Measurements from ENCODE around the gene BHLHA15.
"Not testable (repeated sequence)": the region's sequence is repeated elsewhere in the genome, so short reads cannot be mapped to it uniquely, and the experiment has no call there.

BHLHA15 gene

DNA sequence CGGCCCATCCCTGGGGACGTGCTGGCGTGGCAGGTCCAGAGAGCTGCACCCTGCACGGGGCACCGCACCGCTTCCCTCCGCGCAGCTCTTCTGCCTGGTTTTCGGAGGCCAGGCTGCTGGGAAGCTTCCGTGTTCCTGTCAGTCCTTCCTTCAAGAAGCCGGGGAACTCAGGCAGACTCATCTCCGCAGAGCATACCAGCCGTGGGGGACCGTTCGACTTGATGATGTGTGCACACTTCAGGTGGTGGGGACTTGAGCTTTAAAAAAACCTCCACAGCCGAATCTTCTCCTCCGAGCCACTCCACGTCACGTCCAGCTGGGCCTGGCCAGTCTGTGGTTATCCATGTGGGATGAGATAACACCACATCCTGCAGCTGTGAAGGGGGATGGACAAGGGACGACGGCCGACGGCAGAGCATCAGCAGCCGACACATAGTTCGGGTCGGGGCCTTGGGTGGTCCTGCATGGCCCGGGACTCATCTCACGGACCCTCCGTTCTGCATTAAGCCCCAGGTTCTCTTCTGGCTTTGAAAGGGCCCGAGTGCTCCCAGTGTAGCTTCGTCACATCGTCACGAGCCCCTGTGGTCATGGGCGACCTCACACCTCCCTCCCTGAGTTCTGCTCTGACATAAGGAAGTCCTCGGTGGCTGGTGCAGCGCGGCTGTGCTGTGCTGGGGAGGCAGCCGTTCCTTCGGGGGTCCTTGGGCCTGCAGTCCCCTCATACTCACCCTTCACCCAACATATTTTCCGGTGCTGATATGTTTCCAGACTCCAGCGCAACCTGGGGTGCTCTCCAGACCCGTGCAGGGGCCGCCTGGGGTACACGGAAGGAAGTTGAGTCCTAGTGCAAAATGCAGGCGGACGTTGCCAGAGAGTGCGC, 4.5 kb upstream of the BHLHA15 start:
- DNase-seq (ENCODE audit: extremely low spot score, insufficient read length, low read depth) (no peak), FAIRE-seq (no peak)

DNA sequence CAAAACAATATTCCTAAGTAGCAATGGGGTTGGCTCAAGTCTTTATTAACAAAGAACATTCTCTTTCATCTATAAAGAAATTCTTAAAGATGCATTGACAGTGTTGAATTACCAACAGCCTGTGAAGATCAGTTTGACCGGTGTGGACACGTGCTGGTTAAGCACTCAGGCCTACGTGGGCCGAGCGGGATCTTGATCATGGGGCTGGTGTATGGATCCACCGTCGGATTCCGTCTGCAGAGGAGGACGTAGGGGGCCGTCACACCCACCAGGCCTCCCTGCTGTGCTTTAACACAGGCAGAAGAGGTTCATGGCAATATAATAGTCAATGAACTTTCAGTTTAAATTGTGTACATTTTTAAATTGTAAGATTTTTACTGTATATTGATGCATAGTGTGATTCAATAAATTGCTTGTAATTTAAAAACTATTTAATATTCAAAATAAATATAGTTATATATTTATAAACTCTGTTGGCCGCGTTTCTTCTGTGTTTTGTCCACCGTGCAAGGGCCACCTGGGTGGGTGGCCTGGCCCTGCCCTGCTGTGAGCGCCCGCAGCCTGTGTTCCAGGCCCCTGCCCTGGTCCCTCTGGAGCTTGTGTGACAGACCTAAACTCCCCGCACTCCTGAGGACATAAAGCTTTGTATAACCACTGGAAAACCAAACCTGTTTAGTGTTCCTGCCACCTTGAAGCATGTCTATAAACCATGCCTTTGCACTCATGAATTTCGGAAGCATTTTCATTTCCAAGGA, 1.9 kb upstream of the BHLHA15 start:
- no peak for FAIRE-seq
- DNase-seq (ENCODE audit: extremely low spot score, insufficient read length, low read depth): no peak

DNA sequence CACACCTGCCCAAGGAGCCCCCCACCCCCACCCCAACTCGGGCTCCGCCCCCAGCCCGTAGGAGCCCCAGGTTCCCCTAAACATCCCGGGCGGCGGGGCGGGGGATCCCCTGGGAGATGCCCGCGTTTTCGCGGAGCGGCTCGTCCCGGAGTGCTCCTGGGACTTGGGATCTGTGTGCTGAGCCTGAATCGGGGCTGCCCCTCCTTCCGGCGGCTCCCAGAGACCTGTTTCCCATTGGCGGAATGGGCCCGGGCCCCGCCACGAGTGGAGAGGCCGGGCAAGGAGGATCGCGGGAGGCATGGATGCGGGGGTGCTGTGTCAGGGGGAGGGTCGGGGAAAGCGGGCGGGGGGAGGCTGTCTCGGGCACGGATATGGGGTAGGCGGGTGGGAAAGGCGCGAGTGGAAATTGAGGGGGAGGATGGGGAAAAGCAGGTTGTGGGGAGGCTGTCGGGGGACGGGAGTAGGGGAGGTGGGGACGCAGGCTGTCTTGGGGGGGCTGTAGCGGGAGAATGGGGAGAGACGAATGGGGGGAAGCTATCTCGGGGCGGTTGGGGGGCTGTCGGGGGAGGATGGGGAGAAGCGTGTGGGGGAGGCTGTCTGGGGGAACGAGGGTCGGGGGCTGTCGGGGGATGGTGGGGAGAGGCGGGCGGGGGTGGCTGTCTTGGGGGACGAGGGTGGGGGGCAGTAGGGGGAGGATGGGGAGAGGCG, 572 bp upstream of the BHLHA15 start:
- DNase-seq (ENCODE audit: extremely low spot score, insufficient read length, low read depth) (no peak), FAIRE-seq (no peak)

DNA sequence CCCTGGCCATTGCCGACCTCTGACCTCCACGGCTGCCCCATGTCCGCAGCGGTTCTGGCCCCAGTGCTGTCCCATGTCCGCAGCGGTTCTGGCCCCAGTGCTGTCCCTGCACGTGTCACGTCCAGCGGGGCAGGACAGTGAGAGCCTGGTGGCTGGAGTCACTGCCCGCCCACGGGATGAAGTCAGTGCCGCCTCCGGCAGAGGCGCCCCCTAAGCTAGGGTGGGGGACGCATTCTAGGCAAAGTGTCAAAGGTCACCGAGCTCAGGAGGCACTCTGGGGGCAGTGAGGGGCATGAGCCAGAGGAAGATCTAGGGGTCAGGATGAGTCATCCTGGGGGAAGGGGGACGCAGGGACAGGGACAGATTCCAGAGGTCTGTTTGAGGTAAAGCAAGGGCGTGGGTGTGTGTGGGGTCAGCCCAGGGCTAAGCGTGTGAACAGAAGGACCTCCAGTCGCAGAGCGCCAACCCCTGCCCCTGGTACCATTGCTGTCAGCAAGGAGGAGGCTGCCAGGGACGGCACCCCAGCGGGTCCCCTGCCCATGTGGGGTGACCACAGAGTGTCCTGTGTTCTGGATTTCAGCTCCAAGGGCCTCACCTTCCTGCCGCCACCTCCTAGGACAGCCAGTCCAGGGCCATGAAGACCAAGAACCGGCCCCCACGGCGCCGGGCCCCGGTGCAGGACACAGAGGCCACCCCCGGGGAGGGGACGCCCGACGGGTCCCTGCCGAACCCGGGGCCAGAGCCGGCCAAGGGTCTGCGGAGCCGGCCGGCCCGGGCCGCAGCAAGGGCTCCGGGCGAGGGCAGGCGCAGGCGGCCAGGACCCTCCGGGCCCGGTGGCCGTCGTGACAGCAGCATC, 665 bp downstream of the BHLHA15 start:
- FAIRE-seq (no peak), DNase-seq (ENCODE audit: extremely low spot score, insufficient read length, low read depth) (no peak)

DNA sequence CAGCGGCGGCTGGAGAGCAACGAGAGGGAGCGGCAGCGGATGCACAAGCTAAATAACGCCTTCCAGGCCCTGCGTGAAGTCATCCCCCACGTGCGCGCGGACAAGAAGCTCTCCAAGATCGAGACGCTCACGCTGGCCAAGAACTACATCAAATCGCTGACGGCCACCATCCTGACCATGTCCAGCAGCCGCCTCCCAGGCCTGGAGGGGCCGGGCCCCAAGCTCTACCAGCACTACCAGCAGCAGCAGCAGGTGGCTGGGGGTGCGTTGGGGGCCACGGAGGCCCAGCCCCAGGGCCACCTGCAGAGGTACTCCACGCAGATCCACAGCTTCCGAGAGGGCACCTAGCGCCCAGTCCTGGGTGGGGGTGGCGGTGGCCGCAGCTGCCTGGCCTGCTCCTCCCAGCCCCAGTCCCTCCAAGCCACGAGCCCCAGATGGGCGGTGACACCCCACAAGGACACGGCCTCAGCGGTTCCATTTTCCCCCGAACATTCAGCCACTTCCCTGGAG, 1.3 kb downstream of the BHLHA15 start:
- FAIRE-seq (no peak), DNase-seq (ENCODE audit: extremely low spot score, insufficient read length, low read depth) (no peak)

DNA sequence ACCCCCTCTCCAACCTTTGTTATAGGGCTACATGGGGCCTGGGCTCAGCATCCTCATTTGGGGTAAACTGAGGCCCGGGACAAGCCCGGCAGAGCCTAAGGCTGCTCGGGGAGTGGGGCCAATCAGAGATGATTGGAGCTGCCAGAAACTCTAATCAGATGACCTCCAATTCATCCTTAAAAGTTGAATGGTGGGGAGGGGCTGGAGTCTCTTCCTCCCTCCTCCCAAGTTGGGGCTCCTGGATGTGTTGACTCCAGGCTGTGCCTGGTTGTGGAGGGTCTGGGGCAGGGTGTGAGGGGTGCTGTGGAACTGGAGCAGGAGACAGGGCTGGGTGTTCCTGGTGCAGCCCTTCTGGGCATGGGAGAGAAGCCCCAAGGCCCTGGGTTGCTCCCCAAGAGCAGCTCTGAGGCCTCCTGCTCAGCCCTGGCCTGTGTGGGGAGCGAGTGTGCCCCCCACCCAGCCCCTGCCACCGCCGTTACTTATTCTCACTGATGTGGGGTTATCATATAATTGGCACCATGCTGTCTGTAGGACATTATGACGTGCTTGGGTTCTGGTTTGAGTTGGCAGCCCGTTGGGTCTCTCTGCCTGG, 2.2 kb downstream of the BHLHA15 start:
- DNase-seq (ENCODE audit: extremely low spot score, insufficient read length, low read depth) (no peak), FAIRE-seq (no peak)

DNA sequence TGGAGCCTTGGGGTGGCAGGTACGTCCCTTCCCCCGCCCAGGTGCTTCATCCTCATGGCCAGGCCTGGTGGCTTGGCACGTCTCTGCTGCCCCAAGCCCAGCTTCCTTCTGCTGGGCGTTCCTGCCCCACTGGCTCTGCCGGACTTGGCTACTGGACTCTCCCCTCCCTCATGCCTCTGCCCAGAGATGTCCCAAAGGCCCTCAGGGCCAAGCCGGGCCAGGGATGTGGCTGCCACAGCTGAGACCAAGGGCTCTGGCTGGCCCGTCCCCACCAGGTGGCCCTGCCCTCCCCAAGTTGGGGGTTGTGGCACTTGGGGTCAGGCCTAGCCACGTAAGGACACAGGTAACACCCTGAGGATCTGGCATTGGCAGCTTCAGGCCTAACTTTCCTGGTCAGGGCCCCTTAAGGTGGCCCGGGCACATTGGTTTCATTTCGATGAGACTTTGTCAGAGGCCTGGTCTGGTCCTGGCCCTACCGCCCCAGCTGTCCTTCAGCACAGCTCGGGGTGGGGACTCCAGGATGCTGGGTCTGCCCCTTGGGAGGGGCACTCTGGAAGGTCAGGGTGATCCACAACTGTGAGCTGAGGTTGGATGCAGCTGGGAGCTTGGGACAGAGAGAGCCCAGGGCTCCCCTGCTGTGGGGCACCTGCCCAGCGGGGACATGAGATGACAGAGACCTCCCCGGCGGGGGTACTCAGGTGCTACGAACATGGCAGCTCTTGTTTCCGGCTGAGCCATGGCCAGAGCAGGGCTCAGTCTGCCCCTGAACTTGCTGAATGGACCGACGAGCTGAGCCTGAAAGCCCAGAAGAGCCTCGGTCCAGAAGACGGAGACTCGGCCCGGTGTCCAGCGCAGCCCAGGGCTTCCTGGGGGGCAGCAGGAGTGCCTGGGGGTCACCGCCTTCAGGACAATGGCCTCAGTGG, 2.9 kb downstream of the BHLHA15 start:
- no peak for DNase-seq (ENCODE audit: extremely low spot score, insufficient read length, low read depth)
- no peak for FAIRE-seq

DNA sequence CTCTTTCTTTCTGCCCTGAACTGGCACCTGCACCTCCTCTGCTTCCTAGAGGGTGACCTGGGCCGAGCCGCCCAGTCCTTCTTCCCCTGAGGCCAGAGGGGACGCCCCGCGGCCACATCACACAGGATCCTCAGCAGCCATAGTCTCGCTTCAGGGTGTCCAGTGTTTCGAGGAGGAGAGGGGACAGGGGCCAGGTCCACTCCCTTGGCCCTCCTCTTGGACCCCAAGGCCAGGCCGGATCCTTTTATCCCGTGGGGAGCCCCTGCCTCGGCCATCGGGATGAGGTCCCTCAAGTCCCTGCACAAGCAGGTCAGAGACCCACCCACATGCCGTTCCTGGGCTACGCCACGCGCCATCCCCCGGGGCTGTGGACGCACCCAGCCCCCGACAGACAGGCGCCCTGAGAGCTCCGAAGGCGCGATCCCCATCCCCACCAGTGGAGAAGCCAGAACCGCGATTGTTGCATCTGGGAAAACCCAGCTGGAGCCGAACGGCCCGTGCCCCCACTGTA, 3.6 kb downstream of the BHLHA15 start:
- no peak for FAIRE-seq
- no peak for DNase-seq (ENCODE audit: extremely low spot score, insufficient read length, low read depth)

DNA sequence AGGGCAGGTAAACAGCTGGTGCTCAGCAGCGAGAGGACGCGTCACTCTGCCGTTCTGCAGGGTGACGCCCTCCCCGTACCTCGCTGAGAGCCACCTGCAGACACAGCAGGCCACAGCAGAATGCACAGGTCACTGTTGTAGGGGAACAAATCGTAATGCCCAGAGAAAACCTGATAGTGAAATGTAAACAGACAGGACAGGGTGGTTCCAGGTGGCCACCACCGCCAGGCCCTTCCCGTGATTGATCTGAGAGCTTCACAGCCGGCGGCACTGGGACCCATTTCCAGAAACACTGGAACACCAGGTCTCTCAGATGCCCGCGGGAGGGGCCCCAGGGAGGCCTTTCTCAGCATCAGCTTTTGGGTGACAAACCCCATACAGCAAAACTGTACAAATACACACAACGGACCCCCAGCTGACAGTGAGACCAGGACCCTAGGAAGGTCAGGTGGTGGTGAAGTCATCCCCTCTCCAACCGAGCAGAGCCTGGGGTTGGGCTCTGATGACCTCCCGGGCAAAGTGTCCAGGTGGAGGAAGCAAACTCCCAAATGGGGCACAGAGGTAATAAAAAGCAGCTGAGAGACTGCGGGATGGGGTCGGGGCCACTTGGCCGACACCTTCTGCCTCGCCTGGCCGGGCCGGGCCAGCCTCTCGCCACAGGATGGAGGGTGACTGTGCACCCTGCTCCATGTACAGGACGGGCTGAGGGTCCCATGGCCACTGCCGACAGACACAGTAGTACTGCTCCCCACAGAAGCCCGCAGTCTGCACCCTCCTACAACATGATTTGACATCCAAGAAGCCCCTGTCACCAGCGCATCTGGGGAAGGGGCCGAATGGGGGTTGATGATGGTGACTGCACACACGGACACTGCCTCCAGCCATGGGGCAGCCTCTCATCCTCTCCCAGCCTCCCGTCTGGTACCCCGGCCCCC, 4.6 kb downstream of the BHLHA15 start:
- no peak for FAIRE-seq
- DNase-seq (ENCODE audit: extremely low spot score, insufficient read length, low read depth): no peak

DNA sequence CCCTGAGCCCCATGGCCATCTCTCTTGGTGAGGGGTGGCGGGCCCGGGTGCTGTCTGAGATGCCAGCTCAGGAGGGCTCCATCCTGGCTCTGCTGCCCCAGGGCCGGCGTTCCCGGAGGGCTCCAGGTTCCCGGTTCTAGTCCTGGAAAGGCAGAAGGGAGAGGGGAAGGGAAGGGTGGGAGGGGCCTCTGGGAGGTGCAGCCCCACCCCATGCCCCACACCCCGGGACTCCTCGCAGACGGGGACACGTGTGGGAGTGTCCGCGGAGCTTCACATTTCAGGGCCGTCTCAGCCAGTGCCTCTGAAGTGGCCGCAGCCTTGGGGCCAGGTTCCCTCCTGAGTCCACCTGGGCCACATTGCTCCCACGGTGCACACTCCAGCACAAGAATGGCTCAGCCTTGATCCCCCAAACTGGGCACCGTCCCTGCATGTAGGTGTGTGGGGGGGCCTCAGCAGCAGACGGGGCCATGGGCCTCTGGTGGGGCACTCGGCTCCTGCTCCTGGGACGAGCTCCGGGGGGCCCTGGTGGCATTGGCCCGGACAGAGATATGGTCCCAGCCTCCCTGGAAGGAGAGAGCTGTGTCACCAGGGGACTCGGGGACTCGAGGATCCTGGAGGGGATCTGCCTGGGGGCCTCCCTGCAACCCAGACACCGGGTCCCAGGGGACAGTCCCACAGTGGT, 5.8 kb downstream of the BHLHA15 start:
- FAIRE-seq (no peak), DNase-seq (ENCODE audit: extremely low spot score, insufficient read length, low read depth) (no peak)

DNA sequence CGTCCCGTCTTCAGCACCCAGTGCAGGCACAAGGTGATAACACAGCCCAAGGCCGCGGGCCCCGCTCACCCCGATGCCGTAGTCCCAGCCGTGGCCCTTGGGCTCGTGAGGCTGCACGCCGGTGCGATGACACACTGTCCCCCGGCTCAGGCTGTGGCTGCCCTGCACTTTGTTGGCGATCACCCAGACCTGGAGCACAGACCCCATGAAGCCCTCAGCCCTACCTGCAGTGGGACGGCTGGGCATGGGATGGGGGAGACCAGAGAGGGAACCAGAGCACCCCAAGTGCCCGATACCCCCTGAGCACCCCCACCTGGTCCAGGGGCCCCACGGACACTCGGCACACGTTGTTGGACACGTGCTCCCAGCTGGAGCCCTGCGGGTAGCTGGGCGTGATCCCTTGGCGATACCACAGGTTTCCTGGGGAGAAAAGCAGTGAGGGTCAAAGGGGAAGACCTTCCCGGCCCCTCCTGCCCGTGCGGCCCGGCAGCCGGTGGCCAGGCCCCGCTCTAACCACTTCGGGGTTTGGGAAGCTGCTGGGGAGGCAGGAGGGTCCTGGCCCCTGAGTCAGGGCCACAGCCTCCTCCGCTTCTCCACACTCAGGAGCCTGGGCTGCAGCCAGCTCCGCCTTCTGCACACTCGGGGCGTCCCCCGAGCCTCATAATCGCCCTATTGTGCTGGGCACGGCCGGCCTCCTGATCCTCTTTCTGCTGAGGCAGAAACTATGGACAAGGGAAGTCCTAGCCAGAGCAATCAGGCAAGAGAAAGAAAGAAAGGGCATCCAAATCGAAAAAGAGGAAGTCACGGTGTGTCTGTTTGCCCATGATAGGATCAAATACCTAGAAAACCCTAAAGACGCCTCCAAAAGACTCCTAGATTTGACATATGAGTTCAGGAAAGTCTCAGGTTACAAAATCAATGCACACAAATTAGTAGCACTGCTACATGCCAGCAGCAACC, 6.7 kb downstream of the BHLHA15 start:
- DNase-seq (ENCODE audit: extremely low spot score, insufficient read length, low read depth): no peak

DNA sequence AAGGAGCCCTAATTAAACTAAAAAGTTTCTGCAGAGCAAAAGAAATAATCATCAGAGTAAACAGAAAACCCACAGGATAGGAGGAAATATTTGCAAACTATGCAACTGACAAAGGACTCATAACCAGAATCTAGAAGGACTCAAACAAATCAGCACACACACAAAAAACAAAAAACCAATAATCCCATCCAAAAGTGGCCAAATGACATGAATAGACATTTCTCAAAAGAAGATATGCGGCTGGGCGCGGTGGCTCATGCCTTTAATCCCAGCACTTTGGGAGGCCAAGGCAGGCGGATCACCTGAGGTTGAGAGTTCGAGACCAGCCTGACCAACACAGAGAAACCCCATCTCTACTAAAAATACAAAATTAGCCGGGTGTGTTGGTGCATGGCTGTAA, 8.1 kb downstream of the BHLHA15 start:
- not testable (repeated sequence) for FAIRE-seq; DNase-seq (ENCODE audit: extremely low spot score, insufficient read length, low read depth)

More for the DNA sequence above, 6.7 kb downstream of the BHLHA15 start:
- FAIRE-seq: no peak

DNA sequence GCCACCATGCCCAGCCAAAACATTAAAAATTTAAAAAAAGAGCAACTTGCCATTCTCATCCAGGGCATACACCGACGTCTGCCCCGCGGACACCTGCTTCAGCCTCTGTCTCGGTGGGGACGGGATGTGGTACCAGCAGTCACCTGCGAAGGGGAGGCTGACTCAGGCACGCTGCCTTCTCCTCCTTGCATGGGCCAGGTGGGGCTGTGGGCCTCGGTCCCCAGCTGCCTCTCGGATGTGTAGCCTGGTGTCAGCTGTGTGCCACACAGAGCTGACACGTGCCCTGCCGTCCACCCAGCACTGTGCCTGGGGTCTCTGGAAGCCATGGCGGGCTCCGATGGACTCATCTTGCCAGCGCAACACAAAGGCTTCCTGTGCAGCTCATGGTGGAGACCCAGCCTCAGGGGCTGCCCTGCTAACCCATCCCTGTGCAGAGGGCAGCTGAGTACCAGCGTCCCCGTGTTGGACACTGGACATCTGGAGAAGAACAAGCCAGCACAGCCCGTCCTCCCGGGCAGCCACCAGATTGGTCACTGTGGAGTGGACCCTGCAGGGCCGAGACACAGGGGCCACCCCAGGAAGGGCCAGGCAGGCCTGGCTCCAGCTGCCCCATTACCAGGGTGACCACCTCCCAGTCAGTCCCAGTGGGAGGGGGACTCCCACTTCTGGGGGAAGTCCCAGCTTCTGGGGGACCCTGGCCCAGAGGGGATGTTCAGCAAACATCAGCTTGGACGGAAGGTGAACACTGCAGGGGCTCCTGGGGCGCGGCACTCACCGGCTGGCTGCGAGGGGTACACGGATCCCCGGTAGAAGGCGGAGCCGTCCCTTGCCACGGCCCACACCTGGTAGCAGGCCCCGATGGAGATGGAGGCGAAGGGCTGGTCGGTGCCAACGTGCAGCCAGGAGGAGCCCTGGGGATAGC, 10.6 kb downstream of the BHLHA15 start:
- no peak for FAIRE-seq
- no peak for DNase-seq (ENCODE audit: extremely low spot score, insufficient read length, low read depth)

DNA sequence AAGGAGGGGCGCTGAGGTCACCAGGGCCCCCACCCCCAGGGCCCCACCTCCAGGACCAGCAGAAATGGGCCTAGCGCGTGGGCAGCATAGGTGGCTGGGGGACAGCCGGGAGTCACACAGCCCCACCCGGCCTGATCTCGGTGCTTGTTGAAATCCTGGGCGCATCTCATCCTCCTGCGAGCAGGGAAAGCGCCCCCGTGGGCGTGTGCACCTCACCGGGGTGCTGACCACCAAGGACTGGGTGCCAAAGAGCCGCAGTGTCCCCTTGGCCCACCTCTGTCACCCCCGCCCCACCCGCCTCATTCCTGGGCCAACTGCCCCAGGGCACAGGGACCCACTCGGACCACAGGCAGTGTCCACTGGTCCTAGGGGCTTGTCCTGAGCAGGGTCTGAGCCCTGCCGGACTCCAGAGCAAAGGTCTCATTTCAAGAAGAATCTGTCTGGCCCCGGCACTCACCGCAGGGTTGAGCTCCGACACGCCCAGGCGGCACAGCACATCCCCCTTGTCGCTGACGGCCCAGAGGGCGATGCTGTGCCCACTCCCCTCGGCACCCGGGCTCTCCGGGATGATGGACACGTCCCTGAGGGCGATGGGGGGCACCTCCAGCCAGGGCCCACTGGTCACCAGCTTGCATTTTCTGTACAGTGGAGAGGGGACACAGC, 11.4 kb downstream of the BHLHA15 start:
- no peak for DNase-seq (ENCODE audit: extremely low spot score, insufficient read length, low read depth)
- FAIRE-seq: no peak

Data from GM18507 (cell line).